ENCODE results near the gene MSANTD2.
"Not testable (repeated sequence)": the region's sequence is repeated elsewhere in the genome, so short reads cannot be mapped to it uniquely, and the experiment has no call there.

The MSANTD2 gene

GRCh38 chr11:124770959-124771358, 29.2 kb downstream of the MSANTD2 start:
- DNase-seq (ENCODE audit: low read depth in 2 of 2) = not testable (repeated sequence)

GRCh38 chr11:124769806-124770774, 30.1 kb downstream of the MSANTD2 start:
- DNase-seq (ENCODE audit: low read depth in 2 of 2) = no peak

DNA sequence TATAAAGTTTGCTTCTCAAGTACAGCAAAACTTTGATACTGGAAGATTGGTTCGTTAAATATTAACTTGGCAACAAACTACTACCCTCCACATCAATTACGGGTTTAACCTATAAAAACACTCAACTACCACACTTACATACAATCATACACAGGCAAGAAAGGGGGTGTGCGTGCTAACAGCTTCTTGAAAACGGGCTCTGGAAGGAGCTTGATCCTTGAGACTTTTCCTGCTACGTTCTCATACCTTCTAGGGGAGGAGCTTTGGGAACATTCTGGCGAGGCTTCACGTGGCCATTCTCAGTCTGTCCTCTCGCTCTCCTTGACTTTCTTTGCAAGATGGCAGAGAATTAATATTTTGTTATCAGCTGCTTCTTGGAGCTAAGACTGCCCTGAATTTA, 31.3 kb downstream of the MSANTD2 start:
- no peak for DNase-seq (ENCODE audit: low read depth in 2 of 2)

GRCh38 chr11:124766156-124766555, 34.0 kb downstream of the MSANTD2 start:
- no peak for DNase-seq (ENCODE audit: low read depth in 2 of 2)

DNA sequence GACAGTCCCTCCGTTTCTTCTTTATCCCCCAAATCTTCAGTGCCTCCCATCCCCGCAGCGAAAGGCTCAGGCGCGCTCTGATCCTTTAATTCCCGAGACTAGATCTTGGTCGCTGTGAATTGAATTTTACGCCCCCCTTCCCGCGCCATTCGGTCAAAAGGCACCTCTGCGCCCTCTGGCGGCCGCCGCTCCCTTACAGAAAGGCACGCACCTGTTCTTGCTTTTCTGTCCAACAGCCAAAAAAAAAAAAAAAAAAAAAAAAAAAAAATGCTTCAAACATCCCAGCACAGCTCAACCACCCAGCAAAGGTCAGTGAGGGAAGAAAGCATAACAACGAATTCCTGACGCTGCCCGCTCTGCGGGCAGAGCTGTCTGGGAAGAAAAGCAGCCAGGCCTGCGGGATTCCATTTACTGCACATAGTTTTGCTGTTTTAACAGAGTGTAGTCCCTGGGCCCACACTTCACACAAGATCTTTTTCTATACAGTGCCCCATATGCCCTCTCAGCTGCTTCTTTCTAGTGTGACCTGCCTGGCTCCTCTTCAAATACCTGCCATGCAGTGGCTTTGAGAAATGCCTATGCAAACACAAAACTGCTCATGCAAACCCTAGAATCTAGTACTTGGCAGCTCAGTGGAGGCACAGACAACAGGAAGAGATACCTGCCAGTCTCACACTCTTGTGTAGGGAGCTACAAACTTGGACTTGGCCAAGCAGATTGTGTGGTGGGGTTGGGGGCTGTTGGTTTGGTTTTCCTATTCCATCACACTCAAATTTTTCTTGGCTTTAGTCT, 36.9 kb downstream of the MSANTD2 start:
- peak; percentile 80 to 84 for DNase-seq (ENCODE audit: low read depth in 2 of 2)

GRCh38 chr11:124762624-124763155, 37.5 kb downstream of the MSANTD2 start:
- DNase-seq (ENCODE audit: low read depth in 2 of 2) = no peak

GRCh38 chr11:124762105-124762623, 38.0 kb downstream of the MSANTD2 start, which contains the start of gene ESAM:
ESAM (minus strand) TSS chr11:124762290; CDS start chr11:124762154, 136 bp downstream.
- DNase-seq (ENCODE audit: low read depth in 2 of 2) = peak; percentile 51 to 57

DNA sequence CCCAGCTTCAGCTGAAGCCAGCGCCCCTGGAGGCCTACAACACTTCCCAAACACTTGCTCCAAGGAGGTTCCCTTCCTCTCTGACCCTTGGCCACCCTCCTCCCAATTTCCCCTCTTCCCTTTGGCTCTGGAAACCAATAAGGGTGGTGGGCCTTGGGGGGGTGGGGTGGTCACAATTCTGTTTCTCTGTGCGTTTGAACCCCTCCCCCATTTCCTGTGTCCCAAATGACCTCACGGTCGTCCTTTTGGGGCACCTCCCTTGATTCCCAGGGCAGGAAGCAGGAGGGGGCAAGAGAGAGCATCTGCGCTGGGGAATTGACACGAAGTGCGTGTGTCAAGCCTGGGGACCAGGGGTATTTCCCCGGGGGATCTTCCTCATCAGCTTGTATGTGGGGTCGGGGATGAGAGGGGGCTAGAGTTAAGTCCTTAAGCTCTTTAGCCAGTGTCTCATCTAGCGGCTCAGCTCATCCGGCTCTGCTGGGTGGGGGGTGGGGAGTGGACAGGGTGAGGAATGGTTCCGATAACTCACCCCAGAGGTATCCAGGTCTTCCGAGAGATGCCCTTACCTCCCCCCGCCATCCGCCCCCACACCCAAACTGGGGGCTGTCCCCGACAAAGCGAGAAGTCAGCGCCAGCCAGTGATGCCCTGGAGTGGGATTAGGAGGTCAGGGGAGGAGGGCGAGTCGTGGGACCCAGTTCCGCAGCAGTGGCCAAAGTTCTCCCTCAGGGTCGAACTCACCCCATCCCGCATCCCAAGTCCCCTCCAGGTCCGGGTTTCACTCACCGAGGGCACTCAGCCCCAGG, 38.7 kb downstream of the MSANTD2 start:
- DNase-seq (ENCODE audit: low read depth in 2 of 2) = no peak

GRCh38 chr11:124760806-124761205, 39.4 kb downstream of the MSANTD2 start:
- DNase-seq (ENCODE audit: low read depth in 2 of 2) = no peak

DNA sequence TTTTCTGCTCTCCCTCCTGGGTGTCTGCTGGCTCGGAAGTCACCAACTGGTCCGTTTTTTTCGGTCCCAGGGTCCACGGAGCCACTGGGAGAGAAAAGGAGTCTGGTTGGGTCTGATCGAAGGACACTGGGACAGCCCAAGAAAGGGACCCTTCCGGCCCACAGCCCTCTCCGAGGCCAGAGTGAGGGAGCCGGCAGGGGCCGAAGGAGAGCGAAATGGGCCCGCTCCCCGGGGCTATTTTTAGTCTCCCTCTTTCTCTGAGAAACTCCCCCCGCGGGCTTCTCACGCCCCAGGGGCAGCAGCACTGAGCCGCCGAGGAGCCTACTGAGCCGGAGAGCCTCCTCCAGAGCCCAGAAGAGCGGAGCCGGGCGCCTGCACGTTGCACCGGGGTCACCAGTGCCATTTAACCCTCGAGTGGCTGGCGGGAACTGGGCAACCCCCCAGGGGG, 40.0 kb downstream of the MSANTD2 start:
- no peak for DNase-seq (ENCODE audit: low read depth in 2 of 2)

DNA sequence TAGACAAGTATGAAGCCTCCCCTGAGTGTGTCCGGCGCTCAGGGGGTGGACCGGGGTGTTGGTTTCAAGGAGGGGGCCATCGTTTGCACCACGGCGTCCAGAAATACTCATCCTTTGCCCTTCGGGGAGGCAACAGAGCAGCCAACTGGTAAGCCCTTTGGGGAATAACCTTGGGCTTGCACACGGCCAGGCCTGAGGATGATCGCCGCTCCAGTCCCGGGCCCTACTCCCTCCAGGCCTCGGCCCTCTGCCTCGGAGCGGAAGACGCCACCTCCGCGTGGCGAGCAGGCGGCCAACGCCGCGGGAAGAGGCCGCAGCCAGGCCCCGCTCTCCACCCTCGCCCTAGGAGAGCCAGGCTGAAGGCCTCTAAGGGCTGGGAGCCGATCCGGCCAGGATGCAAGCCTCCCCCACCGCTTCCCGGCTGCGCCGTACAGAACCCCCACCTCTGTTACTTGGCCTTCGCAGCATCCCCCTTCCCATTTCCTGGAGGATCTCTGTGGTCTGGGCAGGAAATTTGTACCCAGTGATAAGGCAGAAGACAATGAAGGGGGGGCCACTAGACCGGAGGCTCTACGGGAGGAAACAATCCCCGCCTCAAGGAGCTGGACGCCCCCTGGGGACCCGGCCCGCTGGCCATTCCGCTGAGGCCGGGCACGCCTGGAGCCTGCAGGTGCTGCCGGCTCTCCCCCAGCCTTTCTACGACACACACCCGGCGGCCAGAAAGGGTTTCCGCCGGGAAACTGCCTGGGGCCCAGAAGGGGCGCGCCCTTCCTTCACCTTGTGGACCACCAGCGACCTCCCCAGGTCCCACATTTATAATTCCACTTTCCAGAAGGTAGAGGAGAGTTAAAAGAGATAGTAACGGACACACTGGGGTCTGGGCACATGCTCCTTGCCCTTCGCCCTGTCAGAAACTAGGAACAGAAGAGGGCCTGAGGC, 40.7 kb downstream of the MSANTD2 start:
- DNase-seq (ENCODE audit: low read depth in 2 of 2) = no peak

DNA sequence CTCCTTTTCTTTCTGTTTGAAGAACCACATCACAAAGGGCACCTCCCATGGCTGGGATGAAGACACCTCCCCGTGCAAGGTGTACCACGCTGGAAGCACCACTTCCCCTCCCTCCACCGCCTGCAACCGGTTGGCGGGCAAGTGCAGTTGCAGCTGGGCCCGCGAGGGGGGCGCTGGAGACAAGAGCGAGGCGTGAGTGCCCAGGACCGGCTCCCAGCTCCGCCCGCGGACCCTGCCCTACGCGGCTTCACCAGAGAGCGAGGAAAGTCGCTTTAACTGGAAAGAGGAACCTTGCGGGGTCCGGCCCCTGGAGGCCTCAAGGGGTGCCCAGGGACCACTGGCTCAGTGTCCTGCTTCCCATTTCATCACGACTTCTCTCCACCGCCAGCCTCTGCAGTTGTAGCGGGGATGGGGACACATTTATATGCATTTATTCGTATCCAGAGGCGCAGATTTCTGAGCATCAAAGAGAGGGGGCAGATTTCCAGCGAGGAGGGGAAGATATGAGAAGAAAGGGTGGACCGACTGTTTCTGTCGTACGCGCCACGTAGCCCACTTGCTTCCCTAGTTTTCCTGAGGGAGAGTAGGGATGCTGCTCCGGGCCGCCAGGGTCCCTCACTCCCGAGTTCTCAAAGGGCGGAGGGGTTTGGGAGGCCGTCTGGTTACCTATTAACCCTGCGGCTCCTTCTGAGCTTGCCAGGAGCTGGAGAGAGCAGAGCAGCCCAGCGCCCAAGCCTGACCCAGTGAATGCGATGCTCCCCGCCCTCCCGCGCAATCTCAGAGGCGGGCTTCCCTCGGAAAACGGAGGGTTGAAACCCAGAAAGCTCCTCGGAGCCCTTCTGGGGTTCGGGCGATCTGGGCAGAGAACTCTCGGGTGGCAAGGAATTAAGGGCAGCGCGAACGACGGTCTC, 41.6 kb downstream of the MSANTD2 start:
- peak; percentile 41 to 71 for DNase-seq (ENCODE audit: low read depth in 2 of 2)

DNA sequence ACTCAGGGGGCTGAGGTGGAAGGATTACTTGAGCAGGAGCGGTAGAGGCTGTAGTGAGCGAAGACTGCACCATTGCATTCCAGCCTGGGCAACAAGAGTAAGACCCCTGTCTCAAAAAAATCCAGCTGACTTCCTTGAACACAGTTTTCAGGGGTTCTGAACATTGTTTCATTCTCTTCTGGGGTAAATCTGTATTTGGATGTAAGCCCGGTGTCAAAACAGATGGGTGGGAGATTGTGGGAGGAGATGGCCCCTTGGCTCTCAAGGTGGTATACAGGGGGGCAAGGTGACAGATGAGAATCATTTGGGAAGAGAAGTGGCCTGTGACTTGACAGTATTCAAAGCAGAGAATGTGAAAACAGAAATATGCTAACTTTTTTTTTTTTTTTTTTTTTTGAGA, 42.9 kb downstream of the MSANTD2 start:
- no peak for DNase-seq (ENCODE audit: low read depth in 2 of 2)

DNA sequence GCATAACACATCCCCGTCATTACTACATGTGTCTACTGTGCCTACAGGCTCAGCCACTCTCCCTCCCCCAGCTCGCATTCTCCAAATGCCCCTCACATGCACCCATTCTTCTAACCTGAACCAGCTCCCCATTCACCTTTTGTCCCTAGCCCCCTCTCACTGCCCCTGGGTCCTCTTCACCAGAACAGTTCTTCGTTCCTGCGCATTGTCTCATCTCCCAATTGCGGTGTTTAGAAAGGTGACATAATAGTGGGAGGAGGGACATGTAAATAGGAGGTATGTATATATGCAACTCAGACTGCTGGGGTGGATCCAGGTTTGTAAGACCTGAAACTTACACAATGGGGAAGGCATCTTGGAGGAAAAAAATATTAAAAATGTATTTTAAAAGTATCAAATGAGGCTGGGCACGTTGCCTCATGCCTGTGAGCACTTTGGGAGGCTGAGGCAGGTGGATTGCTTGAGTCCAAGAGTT, 43.4 kb downstream of the MSANTD2 start:
- no peak for DNase-seq (ENCODE audit: low read depth in 2 of 2)

DNA sequence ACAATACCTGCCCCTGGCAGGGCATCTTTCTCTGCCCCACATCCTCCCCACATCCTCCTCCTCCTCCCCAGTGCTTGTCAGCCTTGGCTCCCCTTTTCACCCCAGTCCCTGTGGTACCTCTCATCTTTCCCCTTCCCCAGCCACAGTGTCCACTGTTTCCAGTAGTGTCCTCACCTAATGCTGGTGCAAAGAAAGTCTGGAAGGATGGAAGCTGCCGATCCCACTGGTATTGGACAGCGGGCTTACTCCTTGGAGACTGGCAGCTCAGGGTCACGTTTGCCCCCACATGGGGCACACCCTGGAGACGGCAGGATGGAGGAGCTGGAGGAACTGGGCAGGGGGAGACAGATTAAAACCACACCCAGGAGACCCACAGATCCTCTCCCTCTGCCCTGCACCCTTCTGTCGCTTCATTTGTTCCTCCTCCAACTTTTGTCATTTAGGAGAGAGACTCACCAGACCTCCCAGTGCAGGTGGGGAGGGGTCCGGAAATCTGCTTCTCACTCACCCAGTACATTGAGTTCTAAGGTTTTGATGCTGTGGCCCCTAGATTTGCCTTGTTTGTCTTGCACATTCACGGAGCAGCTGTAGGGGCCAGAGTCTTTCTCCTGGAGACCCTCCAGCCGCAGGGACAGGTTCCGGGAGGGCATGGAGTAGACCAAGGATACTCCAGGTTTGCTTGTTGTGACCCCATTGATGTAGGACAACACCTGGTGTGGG, 44.0 kb downstream of the MSANTD2 start:
- no peak for DNase-seq (ENCODE audit: low read depth in 2 of 2)

GRCh38 chr11:124754710-124755109, 45.5 kb downstream of the MSANTD2 start:
- no peak for DNase-seq (ENCODE audit: low read depth in 2 of 2)

GRCh38 chr11:124754309-124754708, 45.9 kb downstream of the MSANTD2 start:
- no peak for DNase-seq (ENCODE audit: low read depth in 2 of 2)

GRCh38 chr11:124753624-124754023, 46.6 kb downstream of the MSANTD2 start:
- DNase-seq (ENCODE audit: low read depth in 2 of 2) = no peak
